OCI-LY7 (cell line): Measurements from ENCODE around the gene NRROS. TPM values are rescaled to one million over a fixed set of nuclear protein-coding genes. Genes with fewer than 3 reads are reported as not detected.
"Not testable (repeated sequence)": the region's sequence is repeated elsewhere in the genome, so short reads cannot be mapped to it uniquely, and the experiment has no call there.

ENCODE experiments used
- BruUV-seq: library from RNA; stranded (reverse); fragments of 400-500 nt; replicated peaks from 2 replicates; lab custom pipeline; 2021; lab: Mats Ljungman, UMichigan
- CTCF ChIA-PET: fragments of 300-600 bp; sonication (Branson Sonifier 250); formaldehyde crosslinking; loops from one replicate; lab custom pipeline; 2022; ENCODE audit warnings: antibody characterized with exemption; ENCODE audit not compliant: unreplicated experiment; lab: Charles Lee
- POLR2A ChIA-PET: fragments of 300-600 bp; sonication (Branson Sonifier 250); formaldehyde crosslinking; loops from one replicate; lab custom pipeline; 2022; ENCODE audit warnings: antibody characterized with exemption; lab: Charles Lee
- DNase-seq: peaks from one replicate; pipeline ENCODE4 v3.0.0-alpha.2; 2015; ENCODE audit warnings: low spot score
- H2AFZ ChIP-seq: fragments of 200-600 bp; sonication (generic), shearing (Covaris generic); 2 replicates; pipeline ENCODE4 v1.6.1; 2014; ENCODE audit warnings: mild to moderate bottlenecking, antibody characterized with exemption, low read length, moderate library complexity
- H3K27ac ChIP-seq: fragments of 200-600 bp; sonication (generic); 2 replicates; pipeline ENCODE4 v1.5.1; 2014; ENCODE audit warnings: mixed run types, low read depth, mild to moderate bottlenecking, moderate library complexity, low read length, inconsistent platforms; ENCODE audit not compliant: poor library complexity, severe bottlenecking
- H3K36me3 ChIP-seq: fragments of 200-600 bp; sonication (generic); 2 replicates; pipeline ENCODE4 v1.6.1; 2014; ENCODE audit warnings: mild to moderate bottlenecking, antibody characterized with exemption, low read length, moderate library complexity, mixed read lengths; ENCODE audit not compliant: insufficient read depth
- H3K4me1 ChIP-seq: fragments of 200-600 bp; sonication (generic); 2 replicates; pipeline ENCODE4 v1.5.1; 2014; ENCODE audit warnings: mild to moderate bottlenecking, low read length; ENCODE audit not compliant: insufficient read depth, poor library complexity, severe bottlenecking
- H3K4me2 ChIP-seq: fragments of 200-600 bp; sonication (generic); 2 replicates; pipeline ENCODE4 v1.6.1; 2014; ENCODE audit warnings: mild to moderate bottlenecking, low read length
- H3K4me3 ChIP-seq: fragments of 200-600 bp; sonication (generic); 2 replicates; pipeline ENCODE4 v1.5.1; 2014; ENCODE audit warnings: mild to moderate bottlenecking, low read depth, low read length; ENCODE audit not compliant: poor library complexity, severe bottlenecking
- H3K79me2 ChIP-seq: fragments of 200-600 bp; sonication (generic); 2 replicates; pipeline ENCODE4 v1.6.1; 2016; ENCODE audit warnings: low read depth, mild to moderate bottlenecking, low read length, moderate library complexity, mixed read lengths; ENCODE audit not compliant: insufficient read depth
- H3K9me2 ChIP-seq: fragments of 200-600 bp; sonication (generic); 2 replicates; pipeline ENCODE4 v1.6.1; 2016; ENCODE audit warnings: mild to moderate bottlenecking, low read length, mixed read lengths; ENCODE audit not compliant: insufficient read depth
- H3K9me3 ChIP-seq: fragments of 200-600 bp; sonication (generic); 2 replicates; pipeline ENCODE4 v1.6.1; 2014; ENCODE audit warnings: mild to moderate bottlenecking, mixed run types, low read length, mixed read lengths
- H4K20me1 ChIP-seq: fragments of 200-600 bp; sonication (generic); 2 replicates; pipeline ENCODE4 v1.6.1; 2014; ENCODE audit warnings: mild to moderate bottlenecking, antibody characterized with exemption, low read length, moderate library complexity, mixed read lengths; ENCODE audit not compliant: insufficient read depth
- CTCF ChIP-seq: fragments of 200-600 bp; sonication (generic); conservative IDR thresholded peaks from 2 replicates; pipeline ENCODE4 v1.5.1; 2014; ENCODE audit warnings: mild to moderate bottlenecking, antibody characterized with exemption, low read length, moderate library complexity, mixed read lengths
- EZH2phosphoT487 ChIP-seq: fragments of 200-600 bp; sonication (generic); IDR thresholded peaks from 2 replicates; pipeline ENCODE4 v1.6.1; 2018; ENCODE audit warnings: low read depth, borderline replicate concordance, mild to moderate bottlenecking, mixed run types, antibody characterized with exemption, low read length, moderate library complexity, mixed read lengths
- intact Hi-C: fragments of 100-400 bp; cut with micrococcal nuclease; formaldehyde crosslinking; loops from one replicate; pipeline ENCODE4 v1.10.0; 2022; ENCODE audit not compliant: unreplicated experiment
- total RNA-seq, 2 experiments: library from RNA; depleted of rRNA in 1 of 2; stranded (reverse); fragments of >200 nt in 1 of 2; shearing (Covaris generic) in 1 of 2; gene quantifications; 2 replicates each; pipeline ENCODE4 v1.2.3, GENCODE V29; 2014 to 2022

Gene NRROS
- total RNA-seq, 2 experiments from 2014 or later = 1.1 to 3.8 TPM

- no peaks in the 10 kb centered on the region for H3K36me3 ChIP-seq
- no peak for DNase-seq
- ChIA-PET CTCF (no interaction called here), POLR2A (interaction anchor here (0.7 to 1.3 kb wide), 3 partner anchors 13 to 23 kb away, joined by 3 to 4 read pairs (median 3); no protein-coding TSS in a partner anchor)
- no peaks in the 10 kb centered on the region for H3K4me1 ChIP-seq
- H3K79me2 ChIP-seq = no peaks in the 10 kb centered on the region
- H2AFZ ChIP-seq = peak overlapping the region; percentile 13; the same call in 1 of the 2 replicates
- H3K4me3 ChIP-seq = no peak overlapping the region
- intact Hi-C loops = no loop called here
- H3K9me3 ChIP-seq = no peaks in the 10 kb centered on the region
- H3K27ac ChIP-seq = no peak overlapping the region
- TF ChIP-seq EZH2phosphoT487 = no peak
- no peak overlapping the region for H3K4me2 ChIP-seq
- BruUV-seq = no TSS peak
- no peaks in the 10 kb centered on the region for H3K9me2 ChIP-seq
- no peaks in the 10 kb centered on the region for H4K20me1 ChIP-seq
Observed at GRCh38 chr3:196596355-196596754, 43.1 kb upstream of the NRROS start.

GRCh38 chr3:196597971-196598733, 41.3 kb upstream of the NRROS start:
- CTCF ChIA-PET = not testable (repeated sequence)

GRCh38 chr3:196599734-196600128, 39.8 kb upstream of the NRROS start:
- Histone ChIP-seq H3K79me2 (no peaks in the 10 kb centered on the region), H3K4me2 (no peak overlapping the region), H3K4me1 (peaks cover 13% of the 10 kb centered on the region), H3K9me2 (no peaks in the 10 kb centered on the region), H3K9me3 (no peaks in the 10 kb centered on the region), H3K4me3 (no peak overlapping the region), H4K20me1 (no peaks in the 10 kb centered on the region), H3K36me3 (no peaks in the 10 kb centered on the region), H2AFZ (no peak overlapping the region), H3K27ac (no peak overlapping the region)
- intact Hi-C loops = loop anchor here (10.0 kb wide), 1 partner anchor 235 kb away; no protein-coding TSS in a partner anchor
- BruUV-seq = no TSS peak
- no peak for DNase-seq
- CTCF ChIA-PET = no interaction called here
- no peak for TF ChIP-seq CTCF
- no peak for TF ChIP-seq EZH2phosphoT487
- POLR2A ChIA-PET = no interaction called here

More at GRCh38 chr3:196597971-196598733, 41.3 kb upstream of the NRROS start:
- intact Hi-C loops, H4K20me1 ChIP-seq, H3K4me1 ChIP-seq, H3K9me2 ChIP-seq, H2AFZ ChIP-seq, H3K27ac ChIP-seq, H3K79me2 ChIP-seq, DNase-seq, H3K4me3 ChIP-seq, H3K36me3 ChIP-seq, H3K9me3 ChIP-seq, H3K4me2 ChIP-seq, BruUV-seq: not testable (repeated sequence)
- POLR2A ChIA-PET = interaction anchor here (0.5 kb wide), 1 partner anchor 1598 kb away, joined by 3 read pairs; no protein-coding TSS in a partner anchor
